GM12801 (cell line): ENCODE measurements around the gene CAMKMT.

ENCODE experiments used
- TF ChIP-seq, protein P1 (sequence below): IDR thresholded peaks from one replicate; pipeline ENCODE4 v1.5.1; 2011; ENCODE audit warnings: control low read depth; ENCODE audit not compliant: insufficient read length; ENCODE audit errors: extremely low read depth

CAMKMT gene

DNA sequence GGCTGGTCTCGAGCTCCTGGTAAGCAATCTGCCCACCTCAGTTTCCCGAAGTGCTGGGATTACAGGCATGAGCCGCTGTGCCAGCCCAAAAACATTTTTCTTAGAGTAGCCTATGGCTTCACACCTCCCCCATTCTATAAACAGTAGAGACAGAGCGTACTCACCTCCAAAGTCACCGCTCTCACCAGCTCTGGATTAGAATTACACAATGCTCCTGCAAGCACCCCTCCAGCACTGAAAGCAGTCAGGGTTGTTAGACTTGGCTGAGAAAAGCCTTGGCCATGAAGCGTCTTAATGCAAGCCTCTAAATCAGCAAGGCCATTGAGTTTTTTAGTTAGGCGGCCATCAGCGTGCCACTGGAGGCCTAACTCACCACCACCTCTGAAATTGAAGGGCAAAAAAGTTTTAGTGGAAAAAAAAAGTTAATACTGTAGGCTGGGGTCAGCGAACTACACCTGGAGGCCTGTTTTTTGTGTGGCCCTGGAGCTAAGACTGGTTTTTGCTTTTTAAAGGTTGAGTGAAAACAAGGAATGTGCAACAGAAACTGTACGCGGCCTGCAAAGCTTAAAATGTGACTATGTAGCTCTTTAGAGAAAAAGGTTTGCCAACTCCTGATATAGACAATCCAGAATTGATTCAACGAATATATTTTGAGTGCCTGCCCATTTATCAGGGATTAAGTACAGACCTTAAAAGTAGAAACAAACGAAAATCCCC, 35.0 kb upstream of the CAMKMT start:
- TF ChIP-seq, protein P1, sequence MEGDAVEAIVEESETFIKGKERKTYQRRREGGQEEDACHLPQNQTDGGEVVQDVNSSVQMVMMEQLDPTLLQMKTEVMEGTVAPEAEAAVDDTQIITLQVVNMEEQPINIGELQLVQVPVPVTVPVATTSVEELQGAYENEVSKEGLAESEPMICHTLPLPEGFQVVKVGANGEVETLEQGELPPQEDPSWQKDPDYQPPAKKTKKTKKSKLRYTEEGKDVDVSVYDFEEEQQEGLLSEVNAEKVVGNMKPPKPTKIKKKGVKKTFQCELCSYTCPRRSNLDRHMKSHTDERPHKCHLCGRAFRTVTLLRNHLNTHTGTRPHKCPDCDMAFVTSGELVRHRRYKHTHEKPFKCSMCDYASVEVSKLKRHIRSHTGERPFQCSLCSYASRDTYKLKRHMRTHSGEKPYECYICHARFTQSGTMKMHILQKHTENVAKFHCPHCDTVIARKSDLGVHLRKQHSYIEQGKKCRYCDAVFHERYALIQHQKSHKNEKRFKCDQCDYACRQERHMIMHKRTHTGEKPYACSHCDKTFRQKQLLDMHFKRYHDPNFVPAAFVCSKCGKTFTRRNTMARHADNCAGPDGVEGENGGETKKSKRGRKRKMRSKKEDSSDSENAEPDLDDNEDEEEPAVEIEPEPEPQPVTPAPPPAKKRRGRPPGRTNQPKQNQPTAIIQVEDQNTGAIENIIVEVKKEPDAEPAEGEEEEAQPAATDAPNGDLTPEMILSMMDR: no peak

DNA sequence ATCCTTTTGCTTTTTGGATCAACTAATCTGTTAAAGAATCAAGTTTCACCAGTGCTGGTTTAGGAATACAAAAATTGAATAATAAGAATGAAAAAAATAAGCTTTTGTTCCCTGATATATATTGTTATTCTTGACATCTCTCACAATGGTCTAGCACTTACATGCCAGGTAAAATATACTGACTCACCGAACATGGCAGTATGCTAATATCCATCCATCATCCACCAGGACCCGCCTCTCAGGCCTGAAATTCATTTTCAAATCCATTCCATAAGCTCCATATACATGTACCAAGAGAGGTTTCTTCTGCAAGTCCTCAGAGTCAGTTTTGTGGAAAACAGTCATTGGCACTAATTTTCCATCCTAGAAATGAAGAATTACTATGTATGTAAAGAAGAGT, 33.0 kb upstream of the CAMKMT start:
- TF ChIP-seq, protein P1: no peak

DNA sequence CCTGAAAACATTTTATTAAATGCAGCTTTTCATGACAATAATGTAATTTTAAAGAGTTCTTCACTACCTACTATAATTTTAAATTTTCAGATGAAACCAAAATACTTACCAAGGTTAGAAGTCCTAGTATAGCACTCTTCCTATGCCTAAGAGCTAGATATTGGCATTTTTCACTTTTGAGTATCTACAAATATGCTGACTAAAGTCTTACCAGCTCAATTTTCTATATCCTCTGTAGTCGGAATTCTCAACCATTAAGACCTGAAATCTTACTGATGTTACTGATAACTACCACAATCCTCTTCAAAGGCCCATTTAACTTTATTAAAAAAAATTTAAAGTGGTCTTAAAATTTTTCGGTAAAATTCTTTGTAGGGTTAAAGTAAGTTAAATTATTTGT, 32.4 kb upstream of the CAMKMT start:
- TF ChIP-seq, protein P1: no peak

DNA sequence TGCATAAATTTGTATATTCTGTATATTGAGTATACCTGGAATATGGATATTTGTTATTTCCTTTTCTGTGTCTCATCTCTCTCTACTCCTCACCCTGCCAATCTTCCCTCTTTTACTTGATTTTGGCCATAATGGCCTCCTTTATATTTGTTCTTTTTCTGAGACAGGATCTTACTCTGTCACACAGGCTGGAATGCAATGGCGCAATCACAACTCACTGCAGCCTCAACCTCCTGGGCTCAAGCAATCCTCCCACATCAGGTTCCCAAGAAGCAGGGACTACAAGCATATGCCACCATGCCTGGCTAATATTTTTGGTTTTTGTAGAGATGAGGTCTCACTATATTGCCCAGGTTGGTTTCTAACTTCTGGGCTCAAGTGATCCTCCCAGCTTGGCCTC, 30.9 kb upstream of the CAMKMT start:
- TF ChIP-seq, protein P1: no peak

DNA sequence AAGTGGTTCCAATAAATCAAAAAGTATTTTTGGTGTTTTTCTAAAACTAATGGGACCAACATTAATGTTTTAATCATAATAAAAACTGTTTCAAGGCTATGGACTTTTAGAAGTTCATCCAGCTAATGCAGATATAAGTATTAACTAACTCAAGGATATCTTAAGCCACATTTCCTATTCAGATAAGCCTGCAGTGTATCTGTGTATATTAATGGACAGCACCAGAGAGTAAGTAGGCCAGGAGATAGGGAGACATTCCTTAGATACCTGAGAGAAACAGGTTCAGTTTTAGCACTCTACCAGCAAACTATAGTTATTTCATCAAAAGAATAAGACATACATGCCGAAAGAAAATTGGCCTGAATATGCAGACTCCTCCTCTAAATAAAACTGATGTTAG, 27.8 kb upstream of the CAMKMT start:
- TF ChIP-seq, protein P1: no peak

DNA sequence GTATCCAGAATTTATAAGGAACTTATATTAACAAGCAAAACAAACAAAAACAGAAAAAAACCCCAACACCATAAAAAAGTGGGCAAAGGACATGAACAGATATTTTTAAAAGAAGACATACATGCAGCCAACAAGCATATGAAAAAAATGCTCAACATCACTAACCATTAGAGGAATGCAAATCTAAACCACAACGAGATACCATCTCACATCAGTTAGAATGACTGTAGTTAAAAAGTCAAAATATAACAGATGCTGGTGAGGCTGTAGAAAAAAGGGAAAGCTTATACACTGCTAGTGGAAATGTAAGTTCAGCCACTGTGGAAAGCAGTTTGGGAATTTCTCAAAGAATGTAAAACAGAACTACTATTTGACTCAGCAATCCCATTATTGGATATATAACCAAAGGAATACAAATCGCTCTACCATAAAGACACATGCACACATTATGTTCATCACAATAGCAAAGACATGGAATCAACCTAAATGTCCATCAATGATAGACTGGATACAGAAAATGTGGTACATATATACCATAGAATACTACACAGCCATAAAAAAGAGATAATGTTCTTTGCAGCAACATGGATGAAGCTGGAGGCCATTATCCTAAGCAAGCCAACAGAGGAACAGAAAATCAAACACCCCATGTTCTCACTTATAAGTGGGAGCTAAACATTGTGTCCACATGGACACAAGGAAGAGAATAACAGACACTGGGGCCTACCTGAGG, 25.8 kb upstream of the CAMKMT start:
- TF ChIP-seq, protein P1: no peak

DNA sequence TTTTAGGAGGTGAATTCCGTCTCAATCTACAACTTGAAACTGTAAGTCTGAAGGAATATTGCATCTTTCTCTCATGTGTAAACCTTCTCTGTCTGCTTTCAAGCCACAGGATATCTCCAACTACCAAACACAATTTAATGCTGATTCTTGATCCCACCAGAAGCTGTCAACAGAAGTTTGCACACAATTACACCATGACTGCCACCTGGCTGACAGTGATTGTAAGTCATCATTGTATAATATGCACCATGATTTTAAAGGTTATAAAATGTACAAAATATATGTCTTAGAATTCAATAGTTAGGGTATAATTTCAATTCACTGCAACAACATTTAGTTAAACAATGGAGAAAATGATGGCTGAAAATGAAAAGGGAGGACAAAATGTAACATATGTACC, 18.9 kb upstream of the CAMKMT start:
- TF ChIP-seq, protein P1: no peak
